Esophagus squamous epithelium (tissue), 5 donors: ENCODE data around the gene MYOD1. TPM values are rescaled to one million over a fixed set of nuclear protein-coding genes. Genes with fewer than 3 reads are reported as not detected.

Experiments
- DNase-seq: peaks from one replicate; lab custom pipeline; 2025; lab: John Stamatoyannopoulos, UW
- H3K27ac ChIP-seq, 4 donors: fragments of 200-600 bp; sonication (generic); one replicate each; pipeline ENCODE4 v1.5.1; 2016 to 2019; ENCODE audit warnings: mild to moderate bottlenecking in 1 of 4
- H3K27me3 ChIP-seq, 4 donors: fragments of 200-600 bp; sonication (generic); 1 replicate in 3 of 4; 2 replicates in 1 of 4; pipeline versions ENCODE4 v1.5.1 to v1.6.0; 2017 to 2021; ENCODE audit warnings: antibody characterized with exemption in 1 of 4
- H3K36me3 ChIP-seq, 3 donors: fragments of 200-600 bp; sonication (generic); one replicate each; pipeline ENCODE4 v1.5.1; 2016 to 2019
- H3K4me1 ChIP-seq, 3 donors: fragments of 200-600 bp; sonication (generic); one replicate each; pipeline ENCODE4 v1.5.1; 2017 to 2019
- H3K4me3 ChIP-seq, 4 donors: fragments of 200-600 bp; sonication (generic); 1 replicate in 3 of 4; 2 replicates in 1 of 4; pipeline ENCODE4 v1.5.1; 2016 to 2019; ENCODE audit warnings: mild to moderate bottlenecking in 2 of 4, moderate library complexity in 1 of 4
- H3K9me3 ChIP-seq, 3 donors: fragments of 200-600 bp; sonication (generic); one replicate each; pipeline ENCODE4 v1.5.1; 2016 to 2019
- POLR2A ChIP-seq, 4 donors: fragments of 450-650 bp; IDR thresholded peaks; one replicate each; pipeline ENCODE4 v1.6.1; 2017; ENCODE audit warnings: antibody characterized with exemption in 4 of 4, mild to moderate bottlenecking in 4 of 4, moderate library complexity in 3 of 4
- WGBS, 2 donors: methylation state at CpG; one replicate each; pipeline ENCODE4 v1.1.5; 2018; 5-methylcytosine and 5-hydroxymethylcytosine counted together
- intact Hi-C: fragments of 100-400 bp; cut with DNase I; formaldehyde crosslinking; loops from one replicate; pipeline ENCODE4 v1.15.0; 2022
- total RNA-seq, 4 donors: library from RNA; depleted of rRNA; stranded (reverse); fragments of >200 nt; gene quantifications; one replicate each; pipeline ENCODE4 v1.1.0, GENCODE V29; 2016
- TF ChIP-seq, protein P1 (sequence below), 6 experiments: fragments of 450-650 bp in 4 of 6; fragments of 200-600 bp in 2 of 6; sonication (generic) in 2 of 6; IDR thresholded peaks; one replicate each; pipeline ENCODE4 v1.5.1; 2016 to 2019; ENCODE audit warnings: antibody characterized with exemption in 6 of 6, mild to moderate bottlenecking in 4 of 6, moderate library complexity in 4 of 6
- donor health status: DM: yes; HTN: yes; CAD: no.

Gene MYOD1
- total RNA-seq, 4 donors from 2014 or later = not detected

DNA sequence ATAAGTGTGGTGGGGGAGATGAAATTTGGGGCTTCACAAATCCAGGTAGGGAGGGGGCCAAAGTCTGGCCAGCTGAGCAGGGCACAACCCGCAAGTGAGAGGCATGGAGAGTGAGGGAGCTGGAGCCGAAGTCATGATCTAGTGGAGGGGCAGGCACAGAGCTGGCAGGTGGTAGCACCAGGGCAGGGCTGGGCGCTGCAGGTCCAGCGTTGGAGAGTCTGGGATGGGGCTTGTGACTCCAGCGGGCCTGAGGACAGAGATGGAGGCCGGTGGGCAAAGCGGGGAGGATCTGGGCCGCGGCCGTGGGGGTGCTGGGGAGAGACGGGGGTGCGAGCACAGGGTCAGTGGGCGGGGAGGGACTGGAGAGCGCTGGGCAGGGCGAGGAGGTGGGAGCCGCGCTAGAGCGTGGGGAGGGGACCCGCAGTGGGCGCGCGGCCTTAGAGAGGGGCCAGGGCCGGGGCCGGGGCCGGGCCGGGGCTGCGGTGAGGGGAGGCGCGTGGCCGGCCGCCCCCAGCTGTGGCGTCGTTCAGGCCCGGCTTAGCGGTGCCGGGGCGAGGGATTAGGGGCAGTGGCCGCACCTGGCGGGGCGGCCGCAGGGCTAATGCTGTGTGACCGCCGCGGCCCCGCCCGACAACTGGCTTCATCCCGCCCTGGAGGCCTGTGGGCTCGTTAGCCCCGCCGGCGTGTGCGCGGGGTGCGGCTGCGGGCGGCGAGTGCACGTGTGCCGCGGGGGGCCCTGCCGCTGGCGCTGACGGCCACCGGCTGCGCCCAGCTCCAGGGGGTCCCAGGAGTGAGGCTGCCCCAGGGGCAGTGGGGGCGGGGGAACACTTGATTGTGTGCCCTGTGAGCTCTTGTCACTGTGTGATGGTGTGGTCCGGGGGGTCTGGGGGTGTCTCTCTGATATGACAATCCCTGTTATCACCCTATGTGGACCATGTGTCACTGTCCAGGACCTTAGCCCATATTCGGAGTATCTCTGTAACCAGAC, 23.6 kb upstream of the MYOD1 start:
- TF ChIP-seq, protein P1, sequence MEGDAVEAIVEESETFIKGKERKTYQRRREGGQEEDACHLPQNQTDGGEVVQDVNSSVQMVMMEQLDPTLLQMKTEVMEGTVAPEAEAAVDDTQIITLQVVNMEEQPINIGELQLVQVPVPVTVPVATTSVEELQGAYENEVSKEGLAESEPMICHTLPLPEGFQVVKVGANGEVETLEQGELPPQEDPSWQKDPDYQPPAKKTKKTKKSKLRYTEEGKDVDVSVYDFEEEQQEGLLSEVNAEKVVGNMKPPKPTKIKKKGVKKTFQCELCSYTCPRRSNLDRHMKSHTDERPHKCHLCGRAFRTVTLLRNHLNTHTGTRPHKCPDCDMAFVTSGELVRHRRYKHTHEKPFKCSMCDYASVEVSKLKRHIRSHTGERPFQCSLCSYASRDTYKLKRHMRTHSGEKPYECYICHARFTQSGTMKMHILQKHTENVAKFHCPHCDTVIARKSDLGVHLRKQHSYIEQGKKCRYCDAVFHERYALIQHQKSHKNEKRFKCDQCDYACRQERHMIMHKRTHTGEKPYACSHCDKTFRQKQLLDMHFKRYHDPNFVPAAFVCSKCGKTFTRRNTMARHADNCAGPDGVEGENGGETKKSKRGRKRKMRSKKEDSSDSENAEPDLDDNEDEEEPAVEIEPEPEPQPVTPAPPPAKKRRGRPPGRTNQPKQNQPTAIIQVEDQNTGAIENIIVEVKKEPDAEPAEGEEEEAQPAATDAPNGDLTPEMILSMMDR (IDR thresholded peaks at IDR 0.05) = no peak
- TF ChIP-seq POLR2A (IDR thresholded peaks at IDR 0.05) = no peak
- Histone ChIP-seq H3K4me1 (peaks cover 0 to 6% (median 0%) of the 10 kb centered on the region in 3 donors), H3K27ac (no peak overlapping the region), H3K27me3 (peaks cover 0 to 70% (median 2%) of the 10 kb centered on the region in 4 donors), H3K36me3 (no peaks in the 10 kb centered on the region), H3K4me3 (peak overlapping the region in 1 of 4 donors; percentile 18), H3K9me3 (no peaks in the 10 kb centered on the region)
- 17 to 27% methylated on average over 12 to 33 of the region's 68 CpGs for WGBS, 2 donors
- intact Hi-C loops = no loop called here
- no peak for DNase-seq

DNA sequence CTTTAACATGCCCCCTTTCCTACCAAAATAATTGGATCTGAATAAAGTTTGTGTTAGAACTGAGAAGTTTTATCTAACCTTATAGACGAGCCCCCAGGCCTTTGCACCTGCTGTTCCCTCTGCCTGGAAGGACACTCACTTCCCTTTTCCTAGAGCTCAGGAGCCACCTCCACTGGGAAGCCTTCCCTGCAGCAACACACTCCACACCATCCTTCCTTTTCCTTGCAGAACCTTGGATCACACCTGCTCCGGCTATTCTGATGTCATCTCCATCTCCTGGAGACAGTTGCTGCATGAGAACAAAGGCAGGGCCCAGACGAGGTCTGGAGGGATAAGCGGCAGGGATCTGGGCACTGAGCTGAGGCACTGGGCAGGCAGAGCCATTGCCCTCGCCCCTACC, 22.6 kb upstream of the MYOD1 start:
- H3K4me1 ChIP-seq = peaks cover 0 to 6% (median 0%) of the 10 kb centered on the region in 3 donors
- no peak for TF ChIP-seq POLR2A (IDR thresholded peaks at IDR 0.05)
- TF ChIP-seq, protein P1 (IDR thresholded peaks at IDR 0.05) = no peak
- no peaks in the 10 kb centered on the region for H3K9me3 ChIP-seq
- intact Hi-C loops = no loop called here
- H3K27ac ChIP-seq = no peak overlapping the region
- WGBS, 2 donors = 65 to 93% methylated on average over 3 of the region's 5 CpGs
- peaks cover 0 to 60% (median 2%) of the 10 kb centered on the region in 4 donors for H3K27me3 ChIP-seq
- DNase-seq = no peak
- no peaks in the 10 kb centered on the region for H3K36me3 ChIP-seq
- H3K4me3 ChIP-seq = no peak overlapping the region

DNA sequence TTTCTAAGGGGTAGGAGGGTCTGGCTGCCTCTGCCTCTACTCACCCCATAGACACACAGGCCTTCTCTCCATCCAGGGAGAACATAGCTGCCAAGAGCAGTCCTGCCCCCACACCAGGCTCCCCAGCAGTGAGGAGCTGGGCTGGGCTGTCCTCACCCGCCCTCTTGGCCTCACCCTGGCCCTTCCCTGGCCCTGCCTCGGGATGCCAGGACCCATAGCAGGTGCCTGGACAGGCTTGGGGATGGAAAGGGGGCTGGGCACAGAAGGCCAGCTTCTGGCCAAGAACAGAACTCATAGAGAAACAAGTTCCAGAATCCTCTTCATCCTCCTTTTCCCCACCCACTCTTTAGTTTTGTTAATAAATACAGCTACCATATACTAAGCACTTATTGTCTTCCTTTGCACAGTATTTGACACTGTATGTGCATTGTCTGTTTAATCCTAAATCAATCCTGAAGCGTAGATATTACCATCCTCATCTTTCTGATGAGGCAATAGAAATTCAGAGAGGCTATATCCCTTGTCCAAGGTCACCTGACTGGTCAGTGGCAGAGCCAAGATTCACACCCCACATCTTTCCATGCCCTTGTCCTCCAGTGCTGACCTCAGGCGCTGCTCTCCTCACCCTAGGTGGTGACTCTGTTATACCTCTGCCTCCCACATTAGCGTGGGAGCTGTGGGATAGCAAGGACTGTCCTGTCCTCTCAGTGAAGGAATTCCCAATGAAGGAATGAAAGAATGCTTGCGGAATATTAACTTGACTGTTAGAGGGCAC, 22.0 kb upstream of the MYOD1 start:
- DNase-seq = no peak
- H3K4me1 ChIP-seq = peaks cover 0 to 6% (median 0%) of the 10 kb centered on the region in 3 donors
- H3K27me3 ChIP-seq = peaks cover 0 to 54% (median 2%) of the 10 kb centered on the region in 4 donors
- intact Hi-C loops = no loop called here
- H3K36me3 ChIP-seq = no peaks in the 10 kb centered on the region
- no peaks in the 10 kb centered on the region for H3K9me3 ChIP-seq
- no peak overlapping the region for H3K4me3 ChIP-seq
- TF ChIP-seq POLR2A (IDR thresholded peaks at IDR 0.05) = no peak
- TF ChIP-seq, protein P1 (IDR thresholded peaks at IDR 0.05) = no peak
- H3K27ac ChIP-seq = no peak overlapping the region
- WGBS, 2 donors = 50 to 60% methylated on average over 3 to 6 of the region's 6 CpGs

DNA sequence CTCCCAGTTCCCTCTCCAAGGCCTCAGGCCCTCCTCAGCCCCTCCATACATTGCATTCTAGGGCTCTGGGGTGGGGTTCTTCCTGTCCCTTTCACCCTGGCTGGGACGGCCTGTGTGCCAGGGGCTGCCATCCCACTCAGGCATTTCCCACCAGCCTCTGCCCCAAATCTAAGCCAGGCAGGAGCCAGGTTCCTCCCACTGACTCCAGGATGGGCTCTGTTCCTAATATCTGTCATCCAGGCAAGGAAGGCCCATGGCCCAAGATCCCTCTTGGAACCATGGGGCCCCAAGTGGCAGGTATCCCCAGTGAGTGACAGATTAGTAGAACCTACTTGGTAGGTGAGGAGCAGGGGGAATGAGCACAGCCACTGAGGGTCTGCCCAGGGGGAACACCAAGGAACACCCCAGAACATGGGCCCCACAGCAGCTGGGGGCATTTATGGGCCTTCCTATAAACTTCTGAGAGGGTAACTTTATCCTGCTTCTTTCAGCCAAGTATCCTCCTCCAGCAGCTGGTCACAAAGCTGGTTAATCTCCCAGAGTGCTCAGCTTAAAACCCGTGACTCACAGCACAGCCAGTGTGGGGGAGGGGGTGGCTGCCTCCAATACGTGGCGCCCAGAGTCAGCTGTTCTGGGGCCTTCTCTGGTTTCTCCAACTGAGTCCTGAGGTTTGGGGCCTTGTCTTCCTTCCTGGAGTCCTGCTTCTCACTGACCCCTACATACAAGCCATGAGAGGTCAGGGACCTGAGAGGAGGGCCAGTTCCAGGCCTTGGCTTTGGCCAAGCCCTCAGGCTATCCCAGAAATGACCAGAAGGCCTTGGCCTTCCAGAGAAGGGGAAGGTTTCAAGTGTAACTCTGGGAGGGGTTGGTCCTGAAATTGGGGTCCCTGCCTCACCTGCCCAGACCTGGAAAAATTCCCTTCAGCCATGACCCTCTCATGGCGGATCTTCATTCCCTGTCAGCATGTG, 19.9 kb upstream of the MYOD1 start:
- Histone ChIP-seq H3K9me3 (no peaks in the 10 kb centered on the region), H3K4me3 (no peak overlapping the region), H3K27ac (no peak overlapping the region), H3K4me1 (peaks cover 0 to 6% (median 0%) of the 10 kb centered on the region in 3 donors), H3K27me3 (peaks cover 0 to 34% (median 2%) of the 10 kb centered on the region in 4 donors), H3K36me3 (no peaks in the 10 kb centered on the region)
- TF ChIP-seq, protein P1 (IDR thresholded peaks at IDR 0.05) = no peak
- no peak for TF ChIP-seq POLR2A (IDR thresholded peaks at IDR 0.05)
- intact Hi-C loops = no loop called here
- DNase-seq = no peak
- 65 to 100% methylated on average over 1 to 5 of the region's 5 CpGs for WGBS, 2 donors
